Mesendoderm (in vitro differentiated cells): ENCODE measurements around the gene CIART.
A peak's percentile ranks its signal among the peaks of the same experiment; 100 is the strongest.

Experiments used
- DNase-seq: peaks from one replicate; pipeline ENCODE4 v3.0.0; 2013
- H2AK5ac ChIP-seq: 2 replicates; pipeline ENCODE4 v1.6.1; 2013; ENCODE audit warnings: low read length, inconsistent platforms
- H2BK120ac ChIP-seq: 2 replicates; pipeline ENCODE4 v1.6.1; 2013; ENCODE audit warnings: low read depth, mild to moderate bottlenecking, low read length, moderate library complexity, mixed read lengths
- H2BK15ac ChIP-seq: replicated peaks from 2 replicates; pipeline ENCODE4 v1.6.1; 2013; ENCODE audit warnings: low read depth, mild to moderate bottlenecking, moderate library complexity
- H2BK5ac ChIP-seq: 2 replicates; pipeline ENCODE4 v1.6.1; 2013; ENCODE audit warnings: low read length, inconsistent platforms
- H3K18ac ChIP-seq: 2 replicates; pipeline ENCODE4 v1.6.1; 2013; ENCODE audit warnings: mild to moderate bottlenecking, low read length, mixed read lengths
- H3K23ac ChIP-seq: one replicate; pipeline ENCODE4 v1.6.1; 2013; ENCODE audit warnings: low read length
- H3K27ac ChIP-seq: 2 replicates; pipeline ENCODE4 v1.5.1; 2013; ENCODE audit warnings: low read depth, mild to moderate bottlenecking, inconsistent platforms, low read length, moderate library complexity
- H3K27me3 ChIP-seq: 2 replicates; pipeline ENCODE4 v1.6.1; 2013; ENCODE audit warnings: low read length, control low read depth, mild to moderate bottlenecking, inconsistent platforms; ENCODE audit not compliant: insufficient read depth, poor library complexity
- H3K36me3 ChIP-seq: 2 replicates; pipeline ENCODE4 v1.6.1; 2013; ENCODE audit warnings: low read length, inconsistent platforms; ENCODE audit not compliant: control insufficient read depth, insufficient read depth
- H3K4ac ChIP-seq: one replicate; pipeline ENCODE4 v1.6.1; 2013; ENCODE audit warnings: low read depth, mild to moderate bottlenecking, low read length, moderate library complexity
- H3K4me1 ChIP-seq: 2 replicates; pipeline ENCODE4 v1.6.1; 2013; ENCODE audit warnings: low read depth, low read length, inconsistent platforms; ENCODE audit not compliant: control insufficient read depth
- H3K4me2 ChIP-seq: 2 replicates; pipeline ENCODE4 v1.6.1; 2013; ENCODE audit warnings: low read length
- H3K4me3 ChIP-seq: 2 replicates; pipeline ENCODE4 v1.5.1; 2013; ENCODE audit warnings: mild to moderate bottlenecking, low read length
- H3K56ac ChIP-seq: one replicate; pipeline ENCODE4 v1.6.1; 2013; ENCODE audit warnings: low read length
- H3K79me1 ChIP-seq: 2 replicates; pipeline ENCODE4 v1.6.1; 2013; ENCODE audit warnings: low read length, inconsistent platforms
- H3K79me2 ChIP-seq: 2 replicates; pipeline ENCODE4 v1.6.1; 2013; ENCODE audit warnings: mild to moderate bottlenecking, low read length; ENCODE audit not compliant: control insufficient read depth, insufficient read depth
- H3K9ac ChIP-seq: 2 replicates; pipeline ENCODE4 v1.6.1; 2013; ENCODE audit warnings: low read length, inconsistent platforms
- H4K5ac ChIP-seq: one replicate; pipeline ENCODE4 v1.6.1; 2013; ENCODE audit warnings: low read length
- H4K8ac ChIP-seq: one replicate; pipeline ENCODE4 v1.6.1; 2013; ENCODE audit warnings: low read depth, mild to moderate bottlenecking, control low read depth, low read length, moderate library complexity
- WGBS: extraction: QIAGEN DNeasy Blood & Tissue Kit; methylation state at CpG from one replicate; pipeline ENCODE4 v1.1.7; 2013; ENCODE audit warnings: low lambda C conversion rate, missing lambda C conversion rate; ENCODE audit not compliant: insufficient coverage; ENCODE audit errors: extremely low coverage; 5-methylcytosine and 5-hydroxymethylcytosine counted together

CIART gene

GRCh38 chr1:150267896-150268295 is 14.5 kb upstream of the CIART start:
- H3K9ac ChIP-seq: peak overlapping the region; percentile 99
- H3K79me2 ChIP-seq: peaks cover 22% of the 10 kb centered on the region
- peak overlapping the region; percentile 88 for H2AK5ac ChIP-seq
- H3K4me2 ChIP-seq: peak overlapping the region; percentile 93
- H3K4ac ChIP-seq: no peak overlapping the region
- no peak overlapping the region for H3K23ac ChIP-seq
- H2BK5ac ChIP-seq: no peak overlapping the region
- H4K5ac ChIP-seq: no peak overlapping the region
- no peak overlapping the region for H3K18ac ChIP-seq
- WGBS: no CpG with 5 or more reads among the region's 6 CpGs
- no peak overlapping the region for H4K8ac ChIP-seq
- no peak overlapping the region for H2BK15ac ChIP-seq
- H3K56ac ChIP-seq: peak overlapping the region; percentile 100
- H3K79me1 ChIP-seq: peaks cover 20% of the 10 kb centered on the region
- no peak overlapping the region for H3K27ac ChIP-seq
- H2BK120ac ChIP-seq: no peak overlapping the region
- peaks cover 6% of the 10 kb centered on the region for H3K36me3 ChIP-seq
- peaks cover 10% of the 10 kb centered on the region for H3K4me1 ChIP-seq
- DNase-seq: no peak
- peak overlapping the region; percentile 98 for H3K4me3 ChIP-seq
- no peaks in the 10 kb centered on the region for H3K27me3 ChIP-seq

- Histone ChIP-seq H3K79me2 (peaks cover 22% of the 10 kb centered on the region), H2BK15ac (no peak overlapping the region), H3K56ac (peak overlapping the region; percentile 100), H4K8ac (peak overlapping the region; percentile 3), H4K5ac (no peak overlapping the region), H3K36me3 (peaks cover 6% of the 10 kb centered on the region), H3K4me3 (peak overlapping the region; percentile 98), H3K79me1 (peaks cover 20% of the 10 kb centered on the region), H3K4me1 (peaks cover 10% of the 10 kb centered on the region), H3K27ac (peak overlapping the region; percentile 36), H2AK5ac (peak overlapping the region; percentile 18), H3K27me3 (no peaks in the 10 kb centered on the region), H3K9ac (peak overlapping the region; percentile 99), H3K4me2 (peak overlapping the region; percentile 93), H3K18ac (peak overlapping the region; percentile 44), H3K23ac (no peak overlapping the region), H2BK5ac (peak overlapping the region; percentile 80), H2BK120ac (peak overlapping the region; percentile 29), H3K4ac (peak overlapping the region; percentile 61)
- no CpG with 5 or more reads among the region's 21 CpGs for WGBS
- DNase-seq: peak; percentile 42
Measured at GRCh38 chr1:150268340-150268704, 14.0 kb upstream of the CIART start.

GRCh38 chr1:150268705-150269403 is 13.5 kb upstream of the CIART start, which contains the start of gene APH1A:
TSS of gene APH1A (minus strand) at chr1:150269016. CDS start at chr1:150268810, 206 bp downstream.
- peak within 1 kb of the TSS; percentile 46 for H3K27ac ChIP-seq
- no peak within 1 kb of the TSS for H2BK15ac ChIP-seq
- WGBS: no CpG with 5 or more reads among the region's 49 CpGs
- DNase-seq: peak; percentile 99
- H3K4me1 ChIP-seq: peaks cover 10% of the 10 kb centered on the region
- H3K4me3 ChIP-seq: peak within 1 kb of the TSS; percentile 98
- H4K8ac ChIP-seq: peak within 1 kb of the TSS; percentile 3
- peak within 1 kb of the TSS; percentile 61 for H3K4ac ChIP-seq
- H3K79me1 ChIP-seq: peaks cover 20% of the 10 kb centered on the region
- H3K18ac ChIP-seq: peak within 1 kb of the TSS; percentile 44
- H3K56ac ChIP-seq: peak within 1 kb of the TSS; percentile 100
- H2AK5ac ChIP-seq: peak within 1 kb of the TSS; percentile 88
- H3K79me2 ChIP-seq: peaks cover 22% of the 10 kb centered on the region
- peak within 1 kb of the TSS; percentile 87 for H4K5ac ChIP-seq
- H3K36me3 ChIP-seq: peaks cover 6% of the 10 kb centered on the region
- H3K4me2 ChIP-seq: peak within 1 kb of the TSS; percentile 93
- peak within 1 kb of the TSS; percentile 99 for H3K9ac ChIP-seq
- H2BK120ac ChIP-seq: peak within 1 kb of the TSS; percentile 29
- H2BK5ac ChIP-seq: peak within 1 kb of the TSS; percentile 80
- no peak within 1 kb of the TSS for H3K23ac ChIP-seq
- H3K27me3 ChIP-seq: no peaks in the 10 kb centered on the region

- H2BK5ac ChIP-seq: no peak overlapping the region
- H3K9ac ChIP-seq: peak overlapping the region; percentile 43
- H3K23ac ChIP-seq: no peak overlapping the region
- H2BK15ac ChIP-seq: no peak overlapping the region
- peaks cover 22% of the 10 kb centered on the region for H3K79me2 ChIP-seq
- no peak overlapping the region for H3K4ac ChIP-seq
- H4K5ac ChIP-seq: peak overlapping the region; percentile 26
- H3K4me2 ChIP-seq: peak overlapping the region; percentile 24
- DNase-seq: no peak
- peaks cover 20% of the 10 kb centered on the region for H3K79me1 ChIP-seq
- H3K56ac ChIP-seq: peak overlapping the region; percentile 73
- peak overlapping the region; percentile 46 for H3K27ac ChIP-seq
- no peak overlapping the region for H4K8ac ChIP-seq
- peak overlapping the region; percentile 7 for H3K4me3 ChIP-seq
- no peak overlapping the region for H2AK5ac ChIP-seq
- no peaks in the 10 kb centered on the region for H3K27me3 ChIP-seq
- H2BK120ac ChIP-seq: no peak overlapping the region
- no peak overlapping the region for H3K18ac ChIP-seq
- H3K4me1 ChIP-seq: peaks cover 10% of the 10 kb centered on the region
- H3K36me3 ChIP-seq: peaks cover 6% of the 10 kb centered on the region
- WGBS: no CpG with 5 or more reads among the region's 10 CpGs
Measured at GRCh38 chr1:150269451-150269850, 12.9 kb upstream of the CIART start.

GRCh38 chr1:150271291-150271959 is 10.9 kb upstream of the CIART start:
- Histone ChIP-seq H3K79me2 (peaks cover 20% of the 10 kb centered on the region), H3K27me3 (no peaks in the 10 kb centered on the region), H3K18ac (no peak overlapping the region), H3K36me3 (peaks cover 1% of the 10 kb centered on the region), H4K8ac (no peak overlapping the region), H3K4ac (no peak overlapping the region), H3K79me1 (peaks cover 16% of the 10 kb centered on the region), H2BK120ac (no peak overlapping the region), H2BK5ac (no peak overlapping the region), H3K4me1 (peaks cover 10% of the 10 kb centered on the region), H3K56ac (no peak overlapping the region), H3K4me3 (no peak overlapping the region), H3K27ac (no peak overlapping the region), H3K9ac (no peak overlapping the region), H4K5ac (no peak overlapping the region), H2BK15ac (no peak overlapping the region), H3K4me2 (no peak overlapping the region), H2AK5ac (peak overlapping the region; percentile 58), H3K23ac (no peak overlapping the region)
- no peak for DNase-seq
- no CpG with 5 or more reads among the region's 7 CpGs for WGBS
